NCI-H187 (cell line): Measurements from ENCODE around the gene CIROP.
"Not testable (repeated sequence)": the region's sequence is repeated elsewhere in the genome, so short reads cannot be mapped to it uniquely, and the experiment has no call there.

Experiments
- DNase-seq, 2 experiments: peaks; one replicate each; lab custom pipeline; 2025; lab: John Stamatoyannopoulos, UW

CIROP gene

GRCh38 chr14:23113431-23114119 is 8.8 kb upstream of the CIROP start:
- DNase-seq = no peak

GRCh38 chr14:23112359-23113178 is 7.8 kb upstream of the CIROP start:
- DNase-seq = no peak

GRCh38 chr14:23110579-23111365 is 6.0 kb upstream of the CIROP start:
- no peak for DNase-seq

GRCh38 chr14:23109769-23110168 is 5.0 kb upstream of the CIROP start:
- no peak for DNase-seq

GRCh38 chr14:23108169-23108568 is 3.4 kb upstream of the CIROP start:
- not testable (repeated sequence) for DNase-seq

GRCh38 chr14:23107620-23108019 is 2.8 kb upstream of the CIROP start:
- not testable (repeated sequence) for DNase-seq

GRCh38 chr14:23106747-23107045 is 1.9 kb upstream of the CIROP start:
- DNase-seq = no peak

GRCh38 chr14:23105348-23105824 is 597 bp upstream of the CIROP start:
- DNase-seq = no peak

GRCh38 chr14:23104070-23104590 is 659 bp downstream of the CIROP start:
- DNase-seq = no peak

- no peak for DNase-seq
These were observed 1.2 kb downstream of the CIROP start for GRCh38 chr14:23103581-23103980.

GRCh38 chr14:23102801-23103200 is 2.0 kb downstream of the CIROP start:
- no peak for DNase-seq

GRCh38 chr14:23101986-23102625 is 2.7 kb downstream of the CIROP start:
- no peak for DNase-seq

GRCh38 chr14:23101213-23101970 is 3.4 kb downstream of the CIROP start:
- DNase-seq = no peak

GRCh38 chr14:23099212-23099861 is 5.5 kb downstream of the CIROP start:
- no peak for DNase-seq

GRCh38 chr14:23097786-23098185 is 7.0 kb downstream of the CIROP start:
- DNase-seq = no peak

GRCh38 chr14:23095196-23096108 is 9.3 kb downstream of the CIROP start, which contains the start of gene C14orf119:
Gene C14orf119 (plus strand): TSS chr14:23095505. CDS start chr14:23097659, 2,154 bp downstream.
- no peak for DNase-seq

GRCh38 chr14:23094666-23095195 is 10.1 kb downstream of the CIROP start, which contains the start of gene ACIN1:
Gene ACIN1 (minus strand): TSS chr14:23095136. CDS start chr14:23095112, 24 bp downstream.
- no peak for DNase-seq

- no peak for DNase-seq
These were observed 10.7 kb downstream of the CIROP start for GRCh38 chr14:23093991-23094665.
